Uterus (tissue), 4 donors: Measurements from ENCODE around the gene CPNE4. TPM values are rescaled to one million over a fixed set of nuclear protein-coding genes. Genes with fewer than 3 reads are reported as not detected.

Source experiments
- DNase-seq, 2 donors: peaks; one replicate each; pipeline ENCODE4 v3.0.0-alpha.2; 2019 to 2020
- H3K27ac ChIP-seq, 2 donors: fragments of 200-600 bp; sonication (generic); 1 replicate in 1 of 2; 2 replicates in 1 of 2; pipeline ENCODE4 v1.5.1; 2016 to 2018
- H3K27me3 ChIP-seq, 2 donors: fragments of 200-600 bp; sonication (generic); one replicate each; pipeline ENCODE4 v1.5.1; 2018 to 2019; ENCODE audit warnings: control low read depth in 1 of 2
- H3K36me3 ChIP-seq, 2 donors: fragments of 200-600 bp; sonication (generic); one replicate each; pipeline ENCODE4 v1.5.1; 2019; ENCODE audit warnings: control low read depth in 1 of 2
- H3K4me1 ChIP-seq, 2 donors: fragments of 200-600 bp; sonication (generic); one replicate each; pipeline ENCODE4 v1.5.1; 2018 to 2019; ENCODE audit warnings: control low read depth in 1 of 2
- H3K4me3 ChIP-seq, 2 donors: fragments of 200-600 bp; sonication (generic); 1 replicate in 1 of 2; 2 replicates in 1 of 2; pipeline ENCODE4 v1.5.1; 2018 to 2019; ENCODE audit warnings: mild to moderate bottlenecking in 1 of 2
- H3K9me3 ChIP-seq, 2 donors: fragments of 200-600 bp; sonication (generic); one replicate each; pipeline ENCODE4 v1.5.1; 2019; ENCODE audit warnings: control low read depth in 1 of 2
- CTCF ChIP-seq, 4 experiments: fragments of 200-600 bp in 2 of 4; fragments of 450-650 bp in 2 of 4; sonication (generic) in 2 of 4; IDR thresholded peaks; one replicate each; pipeline ENCODE4 v1.5.1; 2016 to 2019; ENCODE audit warnings: antibody characterized with exemption in 4 of 4, mild to moderate bottlenecking in 2 of 4, moderate library complexity in 1 of 4
- POLR2A ChIP-seq, 2 donors: fragments of 450-650 bp; IDR thresholded peaks; one replicate each; pipeline ENCODE4 v1.6.1; 2016; ENCODE audit warnings: antibody characterized with exemption in 2 of 2, mild to moderate bottlenecking in 1 of 2, moderate library complexity in 1 of 2
- intact Hi-C: fragments of 100-400 bp; cut with DNase I; formaldehyde crosslinking; loops from one replicate; pipeline ENCODE4 v1.15.1; 2023; ENCODE audit warnings: low total_unique reads
- total RNA-seq, 4 donors: library from RNA; depleted of rRNA in 3 of 4; stranded (reverse); fragments of >200 nt in 3 of 4; gene quantifications; one replicate each; pipeline versions ENCODE4 v1.1.0 to v1.2.4, GENCODE V29; 2014 to 2023
- donor health status: DM: yes; HTN: yes; CAD: no.

The CPNE4 gene
- total RNA-seq, result under 1 TPM in 1 of 4 donors, not detected in 3; 0.35 TPM

- Histone ChIP-seq H3K4me3 (no peak within 1 kb of the TSS), H3K36me3 (no peaks in the 10 kb centered on the region), H3K27ac (no peak within 1 kb of the TSS), H3K4me1 (peaks cover 0 to 6% of the 10 kb centered on the region in 2 donors), H3K9me3 (no peaks in the 10 kb centered on the region), H3K27me3 (peaks cover 8 to 24% of the 10 kb centered on the region in 2 donors)
- peak; percentile 14 to 32 for DNase-seq
- peak in 2 of 4 experiments; percentile 22 for TF ChIP-seq CTCF (IDR thresholded peaks at IDR 0.05)
- TF ChIP-seq POLR2A (IDR thresholded peaks at IDR 0.05), result no peak
- intact Hi-C loops, result no loop called here
Measured at GRCh38 chr3:132034486-132035464, at the start of gene CPNE4. TSS of gene CPNE4 (minus strand) at chr3:132035014.

- TF ChIP-seq CTCF (IDR thresholded peaks at IDR 0.05), result no peak
- no peak for TF ChIP-seq POLR2A (IDR thresholded peaks at IDR 0.05)
- Histone ChIP-seq H3K4me3 (no peak overlapping the region), H3K27me3 (no peaks in the 10 kb centered on the region), H3K27ac (no peak overlapping the region), H3K4me1 (no peaks in the 10 kb centered on the region), H3K9me3 (no peaks in the 10 kb centered on the region), H3K36me3 (no peaks in the 10 kb centered on the region)
- no peak for DNase-seq
- intact Hi-C loops, result no loop called here
Measured at GRCh38 chr3:132083583-132084279, 48.9 kb upstream of the CPNE4 start.

- H3K9me3 ChIP-seq, result no peaks in the 10 kb centered on the region
- no peaks in the 10 kb centered on the region for H3K36me3 ChIP-seq
- no peak overlapping the region for H3K27ac ChIP-seq
- intact Hi-C loops, result no loop called here
- no peak for DNase-seq
- no peak overlapping the region for H3K4me3 ChIP-seq
- no peaks in the 10 kb centered on the region for H3K27me3 ChIP-seq
- TF ChIP-seq POLR2A (IDR thresholded peaks at IDR 0.05) (no peak), CTCF (IDR thresholded peaks at IDR 0.05) (no peak)
- H3K4me1 ChIP-seq, result no peaks in the 10 kb centered on the region
Measured at GRCh38 chr3:132083159-132083558, 48.3 kb upstream of the CPNE4 start.

GRCh38 chr3:132079147-132079546 is 44.3 kb upstream of the CPNE4 start:
- Histone ChIP-seq H3K4me3 (no peak overlapping the region), H3K4me1 (no peaks in the 10 kb centered on the region), H3K9me3 (no peaks in the 10 kb centered on the region), H3K36me3 (no peaks in the 10 kb centered on the region), H3K27ac (no peak overlapping the region), H3K27me3 (no peaks in the 10 kb centered on the region)
- intact Hi-C loops, result no loop called here
- TF ChIP-seq POLR2A (IDR thresholded peaks at IDR 0.05), result no peak
- no peak for TF ChIP-seq CTCF (IDR thresholded peaks at IDR 0.05)
- DNase-seq, result no peak

- H3K4me3 ChIP-seq, result no peak overlapping the region
- no peaks in the 10 kb centered on the region for H3K4me1 ChIP-seq
- intact Hi-C loops, result no loop called here
- H3K36me3 ChIP-seq, result no peaks in the 10 kb centered on the region
- H3K27me3 ChIP-seq, result no peaks in the 10 kb centered on the region
- TF ChIP-seq POLR2A (IDR thresholded peaks at IDR 0.05) (no peak), CTCF (IDR thresholded peaks at IDR 0.05) (no peak)
- no peak for DNase-seq
- H3K9me3 ChIP-seq, result no peaks in the 10 kb centered on the region
- H3K27ac ChIP-seq, result no peak overlapping the region
Measured at GRCh38 chr3:132073771-132074170, 39.0 kb upstream of the CPNE4 start.
